GM10266 (cell line): Measurements from ENCODE around the gene ANXA6.

Experiments
- DNase-seq: peaks from one replicate; pipeline ENCODE4 v3.0.0; 2012; ENCODE audit errors: extremely low spot score
- TF ChIP-seq, protein P1 (sequence below): IDR thresholded peaks from 2 replicates; pipeline ENCODE4 v1.5.1; 2012; ENCODE audit warnings: mild to moderate bottlenecking, low read depth; ENCODE audit not compliant: control insufficient read depth, insufficient read depth; ENCODE audit errors: missing control alignments

Gene ANXA6

GRCh38 chr5:151137067-151137825, 20.3 kb downstream of the ANXA6 start:
- TF ChIP-seq, protein P1, sequence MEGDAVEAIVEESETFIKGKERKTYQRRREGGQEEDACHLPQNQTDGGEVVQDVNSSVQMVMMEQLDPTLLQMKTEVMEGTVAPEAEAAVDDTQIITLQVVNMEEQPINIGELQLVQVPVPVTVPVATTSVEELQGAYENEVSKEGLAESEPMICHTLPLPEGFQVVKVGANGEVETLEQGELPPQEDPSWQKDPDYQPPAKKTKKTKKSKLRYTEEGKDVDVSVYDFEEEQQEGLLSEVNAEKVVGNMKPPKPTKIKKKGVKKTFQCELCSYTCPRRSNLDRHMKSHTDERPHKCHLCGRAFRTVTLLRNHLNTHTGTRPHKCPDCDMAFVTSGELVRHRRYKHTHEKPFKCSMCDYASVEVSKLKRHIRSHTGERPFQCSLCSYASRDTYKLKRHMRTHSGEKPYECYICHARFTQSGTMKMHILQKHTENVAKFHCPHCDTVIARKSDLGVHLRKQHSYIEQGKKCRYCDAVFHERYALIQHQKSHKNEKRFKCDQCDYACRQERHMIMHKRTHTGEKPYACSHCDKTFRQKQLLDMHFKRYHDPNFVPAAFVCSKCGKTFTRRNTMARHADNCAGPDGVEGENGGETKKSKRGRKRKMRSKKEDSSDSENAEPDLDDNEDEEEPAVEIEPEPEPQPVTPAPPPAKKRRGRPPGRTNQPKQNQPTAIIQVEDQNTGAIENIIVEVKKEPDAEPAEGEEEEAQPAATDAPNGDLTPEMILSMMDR = no peak
- no peak for DNase-seq

GRCh38 chr5:151134228-151134627, 23.4 kb downstream of the ANXA6 start:
- DNase-seq = no peak

DNA sequence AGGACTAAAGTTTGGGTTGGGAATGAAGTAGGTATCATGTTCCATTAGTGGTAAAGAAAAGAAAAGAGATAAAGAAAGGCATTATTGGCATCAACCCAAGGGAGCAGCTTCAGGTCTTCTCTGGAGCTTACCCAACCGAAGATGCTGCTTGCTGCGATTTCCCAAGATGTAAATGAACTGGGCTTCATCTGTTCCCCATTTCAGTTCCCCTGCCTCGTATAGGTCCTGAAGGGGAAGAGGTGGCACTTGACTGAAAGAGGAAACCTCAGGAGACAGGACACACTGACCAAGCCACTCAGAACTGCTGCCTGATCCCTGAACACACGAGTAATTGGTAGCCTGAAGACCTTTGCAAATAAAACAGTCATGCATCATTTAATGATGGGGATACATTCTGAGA, 24.6 kb downstream of the ANXA6 start:
- TF ChIP-seq, protein P1 = no peak
- no peak for DNase-seq

More at GRCh38 chr5:151134228-151134627, 23.4 kb downstream of the ANXA6 start:
- TF ChIP-seq, protein P1 = no peak

DNA sequence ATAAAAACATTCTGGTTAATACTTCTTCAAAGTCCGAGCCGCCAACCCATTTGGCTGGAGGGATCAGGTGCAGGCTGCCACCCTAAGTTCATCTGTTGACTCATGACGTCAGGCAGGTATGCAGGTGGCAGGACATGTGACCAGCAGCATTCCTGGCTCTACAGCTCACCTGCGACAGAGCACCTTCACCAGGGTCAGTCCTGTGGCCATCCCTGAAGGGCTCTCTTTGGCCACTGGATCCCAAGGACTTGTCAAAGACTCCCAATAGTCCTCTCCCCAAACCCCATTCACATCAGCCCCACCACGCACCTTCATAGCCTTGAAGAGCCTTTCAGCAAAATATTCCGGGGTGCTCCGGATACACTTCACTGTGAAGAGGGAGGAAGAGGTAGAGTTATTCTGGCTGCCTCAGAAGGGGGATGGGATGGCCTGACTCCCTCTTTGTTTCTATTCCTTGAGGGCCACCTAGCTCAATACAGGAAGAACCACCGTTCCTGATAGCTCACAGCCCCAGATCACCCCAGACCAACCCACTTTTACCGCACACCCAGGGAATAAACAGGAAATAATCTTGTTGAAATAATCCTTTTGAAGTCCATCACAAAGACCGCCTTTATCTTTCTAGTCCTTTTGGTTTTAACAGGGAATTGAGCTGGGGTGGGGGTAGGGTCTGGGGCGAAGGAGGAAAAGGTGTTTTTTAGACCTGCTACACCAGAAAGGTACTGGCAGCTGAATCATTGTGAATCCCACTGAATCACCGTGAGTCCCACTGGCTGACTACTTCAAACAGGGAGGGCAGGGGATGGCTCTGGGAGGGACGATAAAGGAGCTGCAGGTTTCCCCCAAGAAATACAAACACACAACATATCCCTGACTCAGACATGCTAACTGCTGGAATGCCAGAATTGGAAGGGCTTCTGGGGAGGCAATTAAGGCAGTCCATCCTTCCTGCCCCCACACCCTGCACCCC, 26.4 kb downstream of the ANXA6 start:
- no peak for DNase-seq
- TF ChIP-seq, protein P1 = no peak

DNA sequence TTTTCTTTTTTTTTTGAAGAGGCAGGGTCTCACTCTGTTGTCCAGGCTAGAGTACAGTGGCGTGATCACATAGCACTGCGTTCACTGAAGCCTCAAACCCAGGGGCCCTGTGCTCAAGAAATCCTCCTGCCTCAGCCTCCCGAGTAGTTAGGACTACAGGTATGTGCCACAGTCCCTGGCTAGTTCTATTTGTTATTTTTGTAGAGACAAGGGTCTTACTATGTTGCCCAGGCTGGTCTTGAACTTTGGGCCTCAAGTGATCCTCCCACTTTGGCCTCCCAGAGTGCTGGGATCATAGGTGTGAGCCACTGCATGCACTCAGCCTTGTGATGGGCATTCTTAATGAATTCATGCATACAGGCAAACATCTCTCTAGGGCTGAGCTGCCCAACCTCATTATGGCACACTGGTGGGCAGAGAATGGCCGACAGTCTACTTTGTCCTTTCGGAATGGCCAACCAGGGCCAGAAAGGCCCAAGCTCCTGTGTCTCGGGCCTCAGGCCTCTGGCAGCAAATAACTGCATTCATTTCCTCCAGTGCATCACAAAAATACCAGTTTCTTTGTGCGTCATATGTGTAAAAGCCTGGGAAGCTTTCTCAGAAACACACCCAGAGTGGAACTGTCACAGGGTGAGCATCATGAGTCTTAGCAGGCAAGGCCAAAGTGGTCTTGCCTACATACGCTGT, 27.2 kb downstream of the ANXA6 start:
- TF ChIP-seq, protein P1 = no peak
- DNase-seq = no peak

DNA sequence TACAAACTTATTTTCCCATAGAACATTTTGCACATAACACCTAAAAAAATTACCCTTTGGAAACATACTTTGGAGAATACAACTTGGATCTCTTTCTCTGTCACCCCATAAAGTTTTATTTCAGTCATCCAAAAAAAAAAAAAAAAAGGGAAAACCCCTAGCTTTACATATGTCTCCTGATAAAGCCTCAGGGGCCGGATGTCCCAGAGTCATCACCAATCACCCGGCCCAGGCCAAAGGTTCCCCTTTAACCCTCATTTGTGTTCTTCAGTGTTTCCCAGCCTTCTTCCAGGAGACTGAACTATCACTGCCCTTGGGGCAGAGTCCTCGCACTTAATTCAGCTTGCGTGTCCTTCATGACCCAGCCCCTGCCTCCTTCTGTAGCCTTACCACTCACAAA, 28.8 kb downstream of the ANXA6 start:
- peak; percentile 58 for DNase-seq
- TF ChIP-seq, protein P1 = no peak
